ENCODE data around the gene MRPL50.

GRCh38 chr9:101443364-101443771, 45.0 kb upstream of the MRPL50 start:
- TF ChIP-seq CTCF (IDR thresholded peaks at IDR 0.05; ENCODE audit: insufficient read depth, low read depth, low read length) (no peak), EZH2 (IDR thresholded peaks at IDR 0.05; ENCODE audit: insufficient read depth, low read length) (no peak)

Measured in astrocyte (in vitro differentiated cells and primary cell).